Activated T-helper 1 cell treated with anti-CD3 and anti-CD28 coated beads, Interleukin-2, amount 50 U/mL, for 16 hours (primary cell): ENCODE data around the gene YAP1.

Experiments used
- DNase-seq, 2 donors: peaks; one replicate each; pipeline ENCODE4 v3.0.0-alpha.2; 2020; ENCODE audit warnings: low read depth in 1 of 2, low spot score in 1 of 2

YAP1 gene

DNA sequence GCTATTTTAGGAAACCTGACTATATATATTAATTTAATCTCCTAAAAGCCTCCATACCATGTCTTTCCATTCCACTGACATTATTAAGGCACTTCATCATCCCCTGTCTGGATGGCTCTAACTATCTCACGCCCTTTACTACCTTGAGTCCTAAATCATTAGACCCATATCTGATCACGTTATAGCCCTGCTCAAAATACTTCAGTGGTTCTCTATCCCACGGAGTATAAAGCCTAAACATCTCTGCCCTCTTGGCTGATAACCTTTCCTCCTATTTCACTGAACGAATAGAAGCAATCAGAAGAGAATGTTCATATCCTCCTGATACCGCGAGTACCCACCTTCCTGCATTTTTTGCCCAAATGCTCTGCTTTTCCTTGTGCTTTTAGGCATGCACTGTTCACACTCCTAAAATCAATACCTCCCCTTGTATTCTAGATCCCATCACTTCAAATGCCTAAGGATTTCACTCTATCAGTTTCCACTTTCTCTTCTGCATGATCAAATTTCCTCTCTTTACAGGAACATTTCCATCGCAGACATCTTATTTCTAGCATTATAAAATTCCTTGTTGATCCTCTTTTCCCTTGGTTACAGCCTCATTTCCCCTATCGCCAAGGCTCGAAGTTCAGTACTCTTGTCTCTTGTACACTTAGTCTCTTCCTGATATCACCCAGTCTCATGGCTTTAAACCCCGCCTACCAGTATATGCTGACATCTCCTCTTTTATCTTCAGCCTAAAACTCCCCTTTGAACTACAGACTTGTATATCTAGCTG, 162.0 kb downstream of the YAP1 start:
- no peak for DNase-seq

DNA sequence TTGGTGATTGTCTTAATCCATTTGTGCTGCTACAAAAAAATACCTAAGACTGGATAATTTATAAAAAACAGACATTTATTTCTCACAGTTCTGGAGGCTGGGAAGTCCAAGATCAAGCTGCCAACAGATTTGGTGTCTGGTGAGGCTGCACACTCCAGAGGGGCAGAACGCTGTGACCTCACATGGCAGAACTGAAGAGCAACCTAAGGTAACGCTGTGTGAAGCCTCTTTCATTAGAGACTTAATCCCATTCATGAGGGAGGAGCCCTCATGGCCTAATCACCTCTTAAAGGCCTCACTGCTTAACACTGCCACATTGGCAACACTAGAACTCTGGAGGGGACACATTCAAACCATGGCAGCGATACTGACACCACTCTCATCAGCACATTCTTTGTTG, 164.4 kb downstream of the YAP1 start:
- no peak for DNase-seq

GRCh38 chr11:102276362-102276761, 166.1 kb downstream of the YAP1 start:
- DNase-seq: no peak

- no peak for DNase-seq
Measured at GRCh38 chr11:102276783-102277182, 166.5 kb downstream of the YAP1 start.

DNA sequence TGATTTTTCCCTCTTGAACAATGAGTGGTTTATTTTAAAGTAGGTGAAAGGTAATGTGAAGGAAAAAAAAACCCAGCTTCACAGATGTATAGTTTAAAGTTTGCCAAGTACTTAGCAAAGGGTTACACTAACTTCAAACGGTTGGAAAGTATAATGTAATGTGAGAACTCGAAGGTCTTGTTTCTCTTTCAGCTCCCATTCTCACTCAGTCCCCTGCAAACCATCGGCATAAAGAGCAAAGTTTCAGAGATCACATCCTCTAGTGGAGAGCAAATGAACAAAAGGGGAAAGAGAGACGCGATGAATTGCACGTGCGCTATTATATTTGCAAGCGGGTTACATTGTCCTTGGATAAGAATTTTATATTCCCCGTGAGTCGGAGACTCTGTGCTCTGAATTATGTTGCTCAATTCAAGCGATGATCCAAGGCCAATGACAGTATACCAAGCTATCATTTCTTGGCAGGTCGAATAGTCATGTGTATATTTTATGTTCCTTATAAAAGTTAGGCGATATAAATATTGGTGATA, 169.5 kb downstream of the YAP1 start:
- DNase-seq: no peak

DNA sequence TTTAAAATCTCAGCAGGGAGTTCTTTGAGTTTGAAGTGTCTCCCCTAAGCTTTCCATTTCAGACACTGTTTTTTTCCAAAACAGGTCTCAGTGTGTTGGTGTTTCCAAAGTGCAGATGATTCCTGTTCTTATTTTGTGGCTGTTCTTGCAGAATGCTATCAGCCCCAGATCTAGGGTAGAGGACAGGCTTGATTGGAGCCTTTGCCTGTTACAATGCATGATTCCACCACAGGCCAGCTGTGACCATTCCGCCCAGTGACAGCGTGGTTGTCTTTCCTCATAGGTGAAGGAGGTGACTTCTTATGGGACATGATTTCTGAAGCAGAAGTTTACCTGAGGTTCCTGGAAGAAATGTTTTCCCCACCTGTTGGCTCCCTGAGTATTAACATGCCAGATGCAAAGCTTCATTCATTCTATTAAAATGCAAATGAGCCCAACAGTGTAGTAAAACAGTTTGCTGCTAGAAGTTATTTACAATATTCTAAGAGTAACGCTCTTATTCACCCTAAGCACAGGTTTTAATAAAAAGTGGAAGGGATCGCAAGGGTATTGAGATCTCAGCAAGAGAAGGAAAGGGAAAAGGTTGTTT, 170.1 kb downstream of the YAP1 start:
- no peak for DNase-seq
